Sigmoid colon (tissue), 4 donors: ENCODE data around the gene SCEL.

ENCODE experiments used
- CTCF ChIP-seq, 4 experiments: fragments of 450-650 bp in 3 of 4; fragments of 200-600 bp in 1 of 4; IDR thresholded peaks; one replicate each; pipeline ENCODE4 v1.5.1; 2016 to 2019; ENCODE audit warnings: antibody characterized with exemption in 4 of 4, mild to moderate bottlenecking in 3 of 4, moderate library complexity in 2 of 4
- EP300 ChIP-seq, 4 donors: sonication (generic); formaldehyde crosslinking; IDR thresholded peaks; one replicate each; pipeline ENCODE4 v1.6.1; 2017; ENCODE audit warnings: antibody characterized with exemption in 4 of 4
- POLR2A ChIP-seq, 2 donors: fragments of 450-650 bp; IDR thresholded peaks; one replicate each; pipeline ENCODE4 v1.6.1; 2016; ENCODE audit warnings: antibody characterized with exemption in 2 of 2, mild to moderate bottlenecking in 2 of 2, moderate library complexity in 2 of 2

GRCh38 chr13:77674852-77675251 lies 139.3 kb downstream of the SCEL start:
- no peak for TF ChIP-seq CTCF (IDR thresholded peaks at IDR 0.05)
- no peak for TF ChIP-seq POLR2A (IDR thresholded peaks at IDR 0.05)
- no peak for TF ChIP-seq EP300 (IDR thresholded peaks at IDR 0.05)
